DND-41 (cell line): Measurements from ENCODE around the gene DHX15.

Experiments used
- ATAC-seq: fragments of 200-7000 bp; cut with Tn5 transposase; 3 replicates; pipeline ENCODE4 v1.9.1; 2021; ENCODE audit warnings: low read depth; ENCODE audit not compliant: insufficient read depth
- DNase-seq: peaks from one replicate; pipeline ENCODE4 v3.0.0-alpha.2; 2020
- H2AFZ ChIP-seq: 2 replicates; pipeline ENCODE4 v1.6.0; 2012; ENCODE audit warnings: low read depth, low read length
- H3K27ac ChIP-seq: 2 replicates; pipeline ENCODE4 v1.5.1; 2012; ENCODE audit warnings: low read length, inconsistent platforms
- H3K27me3 ChIP-seq: fragments of 200-600 bp; sonication (generic); 2 replicates; pipeline ENCODE4 v1.6.0; 2012; ENCODE audit warnings: low read length, mild to moderate bottlenecking, inconsistent platforms; ENCODE audit not compliant: insufficient read depth, poor library complexity
- H3K36me3 ChIP-seq: 2 replicates; pipeline ENCODE4 v1.5.1; 2012; ENCODE audit warnings: low read length, inconsistent platforms; ENCODE audit not compliant: insufficient read depth
- H3K4me1 ChIP-seq: 2 replicates; pipeline ENCODE4 v1.5.1; 2012; ENCODE audit warnings: mild to moderate bottlenecking, low read length; ENCODE audit not compliant: insufficient read depth
- H3K4me2 ChIP-seq: 2 replicates; pipeline ENCODE4 v1.6.0; 2012; ENCODE audit warnings: mild to moderate bottlenecking, moderate library complexity, low read length, inconsistent platforms; ENCODE audit not compliant: insufficient read depth
- H3K4me3 ChIP-seq, 2 experiments: fragments of 200-600 bp in 1 of 2; shearing (Covaris generic) in 1 of 2; 2 replicates each; pipeline ENCODE4 v1.5.1; 2012 to 2016; ENCODE audit warnings: inconsistent platforms in 2 of 2, low read length in 2 of 2, mild to moderate bottlenecking in 2 of 2, low read depth in 1 of 2, moderate library complexity in 1 of 2
- H3K79me2 ChIP-seq: 2 replicates; pipeline ENCODE4 v1.6.0; 2012; ENCODE audit warnings: low read length, inconsistent platforms; ENCODE audit not compliant: insufficient read depth
- H3K9ac ChIP-seq: 2 replicates; pipeline ENCODE4 v1.6.0; 2012; ENCODE audit warnings: low read depth, mild to moderate bottlenecking, inconsistent platforms, low read length, moderate library complexity
- H3K9me3 ChIP-seq: 2 replicates; pipeline ENCODE4 v1.5.1; 2012; ENCODE audit warnings: low read length, moderate library complexity, mild to moderate bottlenecking, inconsistent platforms; ENCODE audit not compliant: insufficient read depth, severe bottlenecking
- H4K20me1 ChIP-seq: 2 replicates; pipeline ENCODE4 v1.6.0; 2012; ENCODE audit warnings: low read length; ENCODE audit not compliant: insufficient read depth
- EZH2 ChIP-seq: IDR thresholded peaks from 3 replicates; pipeline ENCODE4 v1.6.1; 2012; ENCODE audit warnings: borderline replicate concordance, low read depth, mild to moderate bottlenecking, moderate library complexity, low read length, inconsistent platforms; ENCODE audit not compliant: severe bottlenecking
- TF ChIP-seq, protein P1 (sequence below): IDR thresholded peaks from 2 replicates; pipeline ENCODE4 v1.5.1; 2012; ENCODE audit warnings: borderline replicate concordance, low read length, moderate library complexity, mild to moderate bottlenecking; ENCODE audit not compliant: poor library complexity, severe bottlenecking; ENCODE audit errors: extremely low read depth

Gene DHX15

GRCh38 chr4:24570574-24571236 lies 13.6 kb downstream of the DHX15 start:
- H3K4me1 ChIP-seq, result peaks cover 16% of the 10 kb centered on the region
- peak; percentile 40; the same call in 2 of the 3 replicates for ATAC-seq
- peaks cover 100% of the 10 kb centered on the region for H3K79me2 ChIP-seq
- H3K4me3 ChIP-seq, result no peak overlapping the region
- no peak overlapping the region for H3K9ac ChIP-seq
- peaks cover 98% of the 10 kb centered on the region for H4K20me1 ChIP-seq
- no peak for DNase-seq
- H2AFZ ChIP-seq, result no peak overlapping the region
- H3K27ac ChIP-seq, result no peak overlapping the region
- peaks cover 95% of the 10 kb centered on the region for H3K36me3 ChIP-seq
- peak overlapping the region; percentile 31; the same call in 1 of the 2 replicates for H3K4me2 ChIP-seq
- TF ChIP-seq, protein P1, sequence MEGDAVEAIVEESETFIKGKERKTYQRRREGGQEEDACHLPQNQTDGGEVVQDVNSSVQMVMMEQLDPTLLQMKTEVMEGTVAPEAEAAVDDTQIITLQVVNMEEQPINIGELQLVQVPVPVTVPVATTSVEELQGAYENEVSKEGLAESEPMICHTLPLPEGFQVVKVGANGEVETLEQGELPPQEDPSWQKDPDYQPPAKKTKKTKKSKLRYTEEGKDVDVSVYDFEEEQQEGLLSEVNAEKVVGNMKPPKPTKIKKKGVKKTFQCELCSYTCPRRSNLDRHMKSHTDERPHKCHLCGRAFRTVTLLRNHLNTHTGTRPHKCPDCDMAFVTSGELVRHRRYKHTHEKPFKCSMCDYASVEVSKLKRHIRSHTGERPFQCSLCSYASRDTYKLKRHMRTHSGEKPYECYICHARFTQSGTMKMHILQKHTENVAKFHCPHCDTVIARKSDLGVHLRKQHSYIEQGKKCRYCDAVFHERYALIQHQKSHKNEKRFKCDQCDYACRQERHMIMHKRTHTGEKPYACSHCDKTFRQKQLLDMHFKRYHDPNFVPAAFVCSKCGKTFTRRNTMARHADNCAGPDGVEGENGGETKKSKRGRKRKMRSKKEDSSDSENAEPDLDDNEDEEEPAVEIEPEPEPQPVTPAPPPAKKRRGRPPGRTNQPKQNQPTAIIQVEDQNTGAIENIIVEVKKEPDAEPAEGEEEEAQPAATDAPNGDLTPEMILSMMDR, result no peak
- TF ChIP-seq EZH2, result no peak
- no peaks in the 10 kb centered on the region for H3K9me3 ChIP-seq
- no peaks in the 10 kb centered on the region for H3K27me3 ChIP-seq

DNA sequence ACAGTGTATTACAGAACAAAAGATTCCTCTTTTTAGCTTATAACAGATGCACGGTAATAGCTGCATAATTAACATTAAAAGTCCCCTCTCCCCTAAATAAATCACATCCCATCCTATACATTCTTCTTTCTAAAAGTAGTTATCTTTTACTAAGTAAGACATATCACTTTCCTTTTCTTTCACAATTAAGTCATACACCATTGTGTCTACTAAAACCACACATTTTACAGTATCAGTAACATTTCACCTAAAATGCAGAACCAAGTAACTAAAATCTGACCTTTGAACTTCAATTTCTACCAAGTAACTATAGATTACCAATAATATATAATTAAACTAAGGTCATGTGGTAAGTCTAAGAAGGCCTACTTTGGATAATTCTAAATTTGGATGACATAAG lies 14.2 kb downstream of the DHX15 start:
- Histone ChIP-seq H4K20me1 (peaks cover 98% of the 10 kb centered on the region), H3K4me1 (peaks cover 16% of the 10 kb centered on the region), H3K9me3 (no peaks in the 10 kb centered on the region), H3K9ac (no peak overlapping the region), H3K27ac (no peak overlapping the region), H3K27me3 (no peaks in the 10 kb centered on the region), H2AFZ (no peak overlapping the region), H3K36me3 (peaks cover 95% of the 10 kb centered on the region), H3K4me3 (no peak overlapping the region), H3K79me2 (peaks cover 100% of the 10 kb centered on the region), H3K4me2 (0 out of 2 replicates have a peak overlapping the region, but pooled peaks have one; percentile 31)
- TF ChIP-seq, protein P1, result no peak
- TF ChIP-seq EZH2, result no peak
- ATAC-seq, result no peak
- no peak for DNase-seq

GRCh38 chr4:24569662-24570061 lies 14.7 kb downstream of the DHX15 start:
- Histone ChIP-seq H4K20me1 (peaks cover 98% of the 10 kb centered on the region), H3K27ac (no peak overlapping the region), H3K9me3 (no peaks in the 10 kb centered on the region), H2AFZ (no peak overlapping the region), H3K4me2 (no peak overlapping the region), H3K4me3 (peak overlapping the region in 1 of 2 experiments; percentile 20; a peak in 1 of 4 replicates), H3K27me3 (no peaks in the 10 kb centered on the region), H3K4me1 (peaks cover 16% of the 10 kb centered on the region), H3K79me2 (peaks cover 100% of the 10 kb centered on the region), H3K9ac (no peak overlapping the region), H3K36me3 (peaks cover 95% of the 10 kb centered on the region)
- TF ChIP-seq, protein P1, result no peak
- TF ChIP-seq EZH2, result no peak
- DNase-seq, result no peak
- ATAC-seq, result no peak
